ENCODE measurements around the gene SEPHS1.
"Not testable (repeated sequence)": the region's sequence is repeated elsewhere in the genome, so short reads cannot be mapped to it uniquely, and the experiment has no call there.

Gene SEPHS1

DNA sequence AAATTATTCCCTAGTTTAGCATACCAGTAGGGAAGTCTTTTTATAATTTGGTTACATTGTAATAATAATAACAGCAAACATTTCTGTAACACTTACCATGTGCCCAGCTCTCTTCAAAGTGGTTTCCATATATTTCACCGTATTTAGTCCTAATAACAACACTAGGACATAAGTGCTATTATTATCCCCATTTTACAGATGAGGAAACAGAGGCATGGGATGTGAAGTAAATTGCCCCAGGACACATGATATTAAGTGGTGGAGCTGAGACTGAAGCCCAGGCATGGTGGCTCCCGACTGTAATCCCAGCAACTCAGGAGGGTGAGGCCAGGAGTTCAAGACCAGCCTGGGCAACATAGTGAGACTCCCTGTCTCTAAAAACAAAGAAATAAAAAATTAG lies 53.3 kb downstream of the SEPHS1 start:
- TF ChIP-seq, protein P1, sequence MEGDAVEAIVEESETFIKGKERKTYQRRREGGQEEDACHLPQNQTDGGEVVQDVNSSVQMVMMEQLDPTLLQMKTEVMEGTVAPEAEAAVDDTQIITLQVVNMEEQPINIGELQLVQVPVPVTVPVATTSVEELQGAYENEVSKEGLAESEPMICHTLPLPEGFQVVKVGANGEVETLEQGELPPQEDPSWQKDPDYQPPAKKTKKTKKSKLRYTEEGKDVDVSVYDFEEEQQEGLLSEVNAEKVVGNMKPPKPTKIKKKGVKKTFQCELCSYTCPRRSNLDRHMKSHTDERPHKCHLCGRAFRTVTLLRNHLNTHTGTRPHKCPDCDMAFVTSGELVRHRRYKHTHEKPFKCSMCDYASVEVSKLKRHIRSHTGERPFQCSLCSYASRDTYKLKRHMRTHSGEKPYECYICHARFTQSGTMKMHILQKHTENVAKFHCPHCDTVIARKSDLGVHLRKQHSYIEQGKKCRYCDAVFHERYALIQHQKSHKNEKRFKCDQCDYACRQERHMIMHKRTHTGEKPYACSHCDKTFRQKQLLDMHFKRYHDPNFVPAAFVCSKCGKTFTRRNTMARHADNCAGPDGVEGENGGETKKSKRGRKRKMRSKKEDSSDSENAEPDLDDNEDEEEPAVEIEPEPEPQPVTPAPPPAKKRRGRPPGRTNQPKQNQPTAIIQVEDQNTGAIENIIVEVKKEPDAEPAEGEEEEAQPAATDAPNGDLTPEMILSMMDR (IDR thresholded peaks at IDR 0.05; ENCODE audit: extremely low read depth, insufficient read depth, missing control alignments): no peak
- no peak for DNase-seq (ENCODE audit: low spot score)
- in situ Hi-C loops (cut with MboI; ENCODE audit: low pct_unique_long_range_greater_than_20kb, low sequenced_read_pairs, unreplicated experiment): no loop called here

DNA sequence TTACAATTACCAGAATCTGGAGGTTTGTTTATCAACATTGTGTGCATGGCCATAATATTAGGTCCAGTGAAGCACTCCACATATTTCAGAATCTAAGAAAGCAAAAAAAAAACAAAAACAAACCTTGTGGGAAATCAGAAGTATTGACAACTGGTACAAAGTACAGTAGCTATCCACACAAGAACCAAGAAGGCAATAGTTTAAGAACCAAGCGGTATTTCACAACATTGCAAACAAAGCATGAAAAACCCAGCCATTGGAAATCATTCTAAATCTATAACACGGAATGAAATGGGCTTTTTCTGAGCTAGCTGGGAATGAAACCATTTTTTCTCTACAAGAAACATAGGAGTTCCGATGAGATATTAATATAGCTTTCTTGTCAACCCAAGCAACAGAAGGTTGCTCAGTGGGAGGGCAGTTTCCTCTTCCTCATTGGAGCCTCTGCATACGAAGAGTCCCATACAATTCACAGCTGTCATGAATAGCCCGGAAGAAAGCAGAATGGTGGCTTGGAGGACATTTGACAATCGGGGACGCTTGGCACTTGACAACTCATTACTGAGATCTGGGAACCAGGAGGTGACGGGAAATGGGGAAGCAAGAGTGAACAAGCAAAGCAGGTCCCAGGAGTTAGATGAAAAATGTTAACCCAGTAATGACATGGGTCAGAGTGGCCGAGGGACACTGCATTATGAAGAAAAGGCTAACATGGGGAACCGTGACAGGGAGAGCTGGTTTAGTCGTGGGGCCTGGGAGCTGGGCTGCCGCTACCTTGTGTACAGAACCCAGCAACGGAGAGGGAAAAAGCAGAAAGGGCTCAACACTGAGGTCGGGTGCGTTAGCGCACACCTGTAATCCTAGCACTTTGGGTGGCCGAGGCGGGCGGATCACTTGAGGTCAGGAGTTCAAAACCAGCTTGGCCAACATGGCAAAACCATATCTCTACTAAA lies 56.0 kb downstream of the SEPHS1 start:
- DNase-seq (ENCODE audit: low spot score): no peak
- in situ Hi-C loops (cut with MboI; ENCODE audit: low pct_unique_long_range_greater_than_20kb, low sequenced_read_pairs, unreplicated experiment): no loop called here
- TF ChIP-seq, protein P1 (IDR thresholded peaks at IDR 0.05; ENCODE audit: extremely low read depth, insufficient read depth, missing control alignments): no peak

DNA sequence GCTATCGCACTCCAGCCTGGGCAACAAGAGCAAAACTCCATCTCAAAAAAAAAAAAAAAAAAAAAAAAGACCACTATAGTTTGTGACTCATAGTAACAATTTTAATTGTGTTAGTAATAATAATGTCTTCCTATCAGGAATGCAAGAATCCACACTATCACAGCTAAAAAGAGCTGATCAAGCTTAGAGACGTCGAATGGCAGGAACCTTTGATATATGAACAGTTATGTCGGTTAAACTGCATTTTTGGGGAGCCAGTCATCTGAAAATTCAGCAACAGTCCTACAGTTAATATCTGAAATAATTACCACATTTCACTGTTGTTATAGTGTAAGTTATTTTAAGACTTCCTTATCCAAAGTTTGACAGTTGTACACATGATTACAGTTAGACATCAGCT lies 57.0 kb downstream of the SEPHS1 start:
- TF ChIP-seq, protein P1 (IDR thresholded peaks at IDR 0.05; ENCODE audit: extremely low read depth, insufficient read depth, missing control alignments): no peak
- in situ Hi-C loops (cut with MboI; ENCODE audit: low pct_unique_long_range_greater_than_20kb, low sequenced_read_pairs, unreplicated experiment): no loop called here
- DNase-seq (ENCODE audit: low spot score): no peak

DNA sequence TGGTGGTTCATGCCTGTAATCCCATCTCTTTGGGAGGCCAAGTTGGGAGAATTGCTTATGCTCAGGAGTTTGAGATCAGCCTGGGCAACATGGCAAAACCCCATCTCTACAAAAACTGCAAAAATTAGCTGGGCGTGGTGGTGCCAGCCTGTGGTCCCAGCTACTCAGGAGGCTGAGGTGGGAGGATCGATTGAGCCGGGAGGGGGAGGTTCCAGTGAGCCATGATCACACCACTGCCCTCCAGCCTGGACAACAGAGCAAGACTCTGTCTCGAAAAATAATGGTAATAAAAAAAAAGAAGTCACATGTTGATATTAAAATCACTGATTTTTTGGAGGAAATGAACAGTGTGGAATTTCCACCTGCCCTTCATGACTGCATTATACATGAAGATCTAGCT lies 64.0 kb downstream of the SEPHS1 start:
- in situ Hi-C loops (cut with MboI; ENCODE audit: low pct_unique_long_range_greater_than_20kb, low sequenced_read_pairs, unreplicated experiment): no loop called here
- TF ChIP-seq, protein P1 (IDR thresholded peaks at IDR 0.05; ENCODE audit: extremely low read depth, insufficient read depth, missing control alignments): no peak
- DNase-seq (ENCODE audit: low spot score): no peak

DNA sequence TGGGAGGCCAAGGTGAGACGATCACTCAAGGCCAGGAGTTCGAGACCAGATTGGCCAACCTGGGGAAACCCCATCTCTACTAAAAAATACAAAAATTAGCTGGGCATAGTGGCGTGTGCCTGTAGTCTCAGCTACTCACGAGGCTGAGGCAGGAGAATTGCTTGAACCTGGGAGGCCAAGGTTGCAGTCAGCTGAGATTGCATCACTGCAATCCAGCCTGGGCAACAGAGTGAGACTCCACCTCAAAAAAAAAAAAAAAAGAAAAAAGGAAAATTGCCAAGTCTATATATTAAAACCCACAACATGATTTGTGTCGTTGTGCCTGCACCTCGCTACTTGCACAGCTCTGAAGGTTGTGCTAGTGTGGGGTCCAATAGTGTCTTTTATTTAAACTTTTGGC lies 65.7 kb downstream of the SEPHS1 start:
- DNase-seq (ENCODE audit: low spot score); in situ Hi-C loops (cut with MboI; ENCODE audit: low pct_unique_long_range_greater_than_20kb, low sequenced_read_pairs, unreplicated experiment): not testable (repeated sequence)

DNA sequence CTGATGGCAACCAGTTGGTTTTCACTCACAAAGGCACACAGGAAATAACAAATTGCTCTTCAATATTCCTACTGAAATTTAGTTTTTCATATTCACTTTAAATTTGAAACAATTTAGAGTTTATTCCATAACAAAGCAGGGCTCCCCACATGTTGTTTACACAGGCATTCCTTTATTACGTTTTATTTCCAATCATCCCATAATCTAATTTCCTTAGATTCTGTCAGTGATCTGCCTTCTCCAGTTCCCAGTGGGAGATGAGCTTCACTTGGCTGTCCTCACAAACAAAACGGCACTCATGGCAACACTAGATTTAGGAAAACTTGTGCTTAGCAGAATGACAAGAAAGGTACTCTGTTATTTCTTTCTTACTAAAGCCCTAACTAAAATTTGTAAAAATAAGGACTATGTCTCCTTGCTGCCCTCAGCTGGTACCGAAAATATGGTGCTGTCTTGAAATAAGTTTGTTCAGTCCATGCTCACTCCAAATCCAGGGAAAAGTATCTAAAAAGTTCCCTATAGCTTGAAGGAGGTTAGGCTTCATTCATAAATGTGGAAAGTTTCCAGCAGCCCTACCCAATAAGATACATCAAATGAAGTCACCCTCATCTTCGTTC lies 71.2 kb downstream of the SEPHS1 start:
- TF ChIP-seq, protein P1 (IDR thresholded peaks at IDR 0.05; ENCODE audit: extremely low read depth, insufficient read depth, missing control alignments): no peak
- in situ Hi-C loops (cut with MboI; ENCODE audit: low pct_unique_long_range_greater_than_20kb, low sequenced_read_pairs, unreplicated experiment): no loop called here
- no peak for DNase-seq (ENCODE audit: low spot score)

DNA sequence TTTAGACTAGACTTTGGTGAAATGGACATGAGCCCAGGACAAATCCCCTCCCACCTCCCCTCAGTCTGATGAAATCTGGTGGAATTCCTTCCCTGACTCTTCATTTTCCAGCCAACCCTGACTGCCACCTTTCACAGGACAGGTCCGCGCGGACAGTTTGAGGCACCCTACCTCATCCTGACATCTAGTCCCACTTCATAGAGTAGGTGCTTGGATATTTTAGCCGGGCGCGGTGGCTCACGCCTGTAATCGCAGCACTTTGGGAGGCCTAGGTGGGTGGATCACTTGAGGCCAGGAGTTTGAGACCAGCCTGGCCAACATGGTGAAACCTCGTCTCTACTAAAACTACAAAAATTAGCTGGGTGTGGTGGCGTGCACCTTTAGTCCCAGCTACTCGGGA lies 71.9 kb downstream of the SEPHS1 start:
- DNase-seq (ENCODE audit: low spot score); in situ Hi-C loops (cut with MboI; ENCODE audit: low pct_unique_long_range_greater_than_20kb, low sequenced_read_pairs, unreplicated experiment): not testable (repeated sequence)
